DND-41 (cell line): ENCODE data around the gene SYT9.

ENCODE experiments used
- ATAC-seq: fragments of 200-7000 bp; cut with Tn5 transposase; 3 replicates; pipeline ENCODE4 v1.9.1; 2021; ENCODE audit warnings: low read depth; ENCODE audit not compliant: insufficient read depth
- DNase-seq: peaks from one replicate; pipeline ENCODE4 v3.0.0-alpha.2; 2020
- H2AFZ ChIP-seq: 2 replicates; pipeline ENCODE4 v1.6.0; 2012; ENCODE audit warnings: low read depth, low read length
- H3K27ac ChIP-seq: 2 replicates; pipeline ENCODE4 v1.5.1; 2012; ENCODE audit warnings: low read length, inconsistent platforms
- H3K27me3 ChIP-seq: fragments of 200-600 bp; sonication (generic); 2 replicates; pipeline ENCODE4 v1.6.0; 2012; ENCODE audit warnings: low read length, mild to moderate bottlenecking, inconsistent platforms; ENCODE audit not compliant: insufficient read depth, poor library complexity
- H3K36me3 ChIP-seq: 2 replicates; pipeline ENCODE4 v1.5.1; 2012; ENCODE audit warnings: low read length, inconsistent platforms; ENCODE audit not compliant: insufficient read depth
- H3K4me1 ChIP-seq: 2 replicates; pipeline ENCODE4 v1.5.1; 2012; ENCODE audit warnings: mild to moderate bottlenecking, low read length; ENCODE audit not compliant: insufficient read depth
- H3K4me2 ChIP-seq: 2 replicates; pipeline ENCODE4 v1.6.0; 2012; ENCODE audit warnings: mild to moderate bottlenecking, moderate library complexity, low read length, inconsistent platforms; ENCODE audit not compliant: insufficient read depth
- H3K4me3 ChIP-seq, 2 experiments: fragments of 200-600 bp in 1 of 2; shearing (Covaris generic) in 1 of 2; 2 replicates each; pipeline ENCODE4 v1.5.1; 2012 to 2016; ENCODE audit warnings: inconsistent platforms in 2 of 2, low read length in 2 of 2, mild to moderate bottlenecking in 2 of 2, low read depth in 1 of 2, moderate library complexity in 1 of 2
- H3K79me2 ChIP-seq: 2 replicates; pipeline ENCODE4 v1.6.0; 2012; ENCODE audit warnings: low read length, inconsistent platforms; ENCODE audit not compliant: insufficient read depth
- H3K9ac ChIP-seq: 2 replicates; pipeline ENCODE4 v1.6.0; 2012; ENCODE audit warnings: low read depth, mild to moderate bottlenecking, inconsistent platforms, low read length, moderate library complexity
- H3K9me3 ChIP-seq: 2 replicates; pipeline ENCODE4 v1.5.1; 2012; ENCODE audit warnings: low read length, moderate library complexity, mild to moderate bottlenecking, inconsistent platforms; ENCODE audit not compliant: insufficient read depth, severe bottlenecking
- H4K20me1 ChIP-seq: 2 replicates; pipeline ENCODE4 v1.6.0; 2012; ENCODE audit warnings: low read length; ENCODE audit not compliant: insufficient read depth
- CTCF ChIP-seq: IDR thresholded peaks from 2 replicates; pipeline ENCODE4 v1.5.1; 2012; ENCODE audit warnings: borderline replicate concordance, low read length, moderate library complexity, mild to moderate bottlenecking; ENCODE audit not compliant: poor library complexity, severe bottlenecking; ENCODE audit errors: extremely low read depth
- EZH2 ChIP-seq: IDR thresholded peaks from 3 replicates; pipeline ENCODE4 v1.6.1; 2012; ENCODE audit warnings: borderline replicate concordance, low read depth, mild to moderate bottlenecking, moderate library complexity, low read length, inconsistent platforms; ENCODE audit not compliant: severe bottlenecking

Gene SYT9

GRCh38 chr11:7347611-7348431 lies 96.1 kb downstream of the SYT9 start:
- H3K4me3 ChIP-seq = no peak overlapping the region
- no peak overlapping the region for H3K4me2 ChIP-seq
- H3K27ac ChIP-seq = no peak overlapping the region
- no peaks in the 10 kb centered on the region for H3K9me3 ChIP-seq
- ATAC-seq (no peak), DNase-seq (no peak)
- H3K9ac ChIP-seq = no peak overlapping the region
- no peak overlapping the region for H2AFZ ChIP-seq
- no peaks in the 10 kb centered on the region for H3K4me1 ChIP-seq
- peaks cover 7% of the 10 kb centered on the region for H3K27me3 ChIP-seq
- H4K20me1 ChIP-seq = no peaks in the 10 kb centered on the region
- no peaks in the 10 kb centered on the region for H3K79me2 ChIP-seq
- TF ChIP-seq CTCF = no peak
- no peak for TF ChIP-seq EZH2
- no peaks in the 10 kb centered on the region for H3K36me3 ChIP-seq

GRCh38 chr11:7348432-7349304 lies 97.0 kb downstream of the SYT9 start:
- Histone ChIP-seq H4K20me1 (no peaks in the 10 kb centered on the region), H3K9me3 (no peaks in the 10 kb centered on the region), H3K79me2 (no peaks in the 10 kb centered on the region), H2AFZ (no peak overlapping the region), H3K27ac (no peak overlapping the region), H3K36me3 (no peaks in the 10 kb centered on the region), H3K4me3 (no peak overlapping the region), H3K27me3 (peaks cover 11% of the 10 kb centered on the region), H3K4me2 (no peak overlapping the region), H3K9ac (no peak overlapping the region), H3K4me1 (no peaks in the 10 kb centered on the region)
- ATAC-seq (no peak), DNase-seq (no peak)
- TF ChIP-seq EZH2 (no peak), CTCF (no peak)

- Histone ChIP-seq H3K4me3 (no peak overlapping the region), H3K27me3 (peaks cover 11% of the 10 kb centered on the region), H3K36me3 (no peaks in the 10 kb centered on the region), H3K27ac (no peak overlapping the region), H3K4me1 (no peaks in the 10 kb centered on the region), H4K20me1 (no peaks in the 10 kb centered on the region), H2AFZ (no peak overlapping the region), H3K9ac (no peak overlapping the region), H3K9me3 (no peaks in the 10 kb centered on the region), H3K4me2 (no peak overlapping the region), H3K79me2 (no peaks in the 10 kb centered on the region)
- no peak for ATAC-seq
- TF ChIP-seq CTCF (no peak), EZH2 (no peak)
- DNase-seq = no peak
Measured at GRCh38 chr11:7351228-7351627, 99.5 kb downstream of the SYT9 start.
